ENCODE results near the gene AGO4. TPM values are rescaled to one million over a fixed set of nuclear protein-coding genes. Genes with fewer than 3 reads are reported as not detected.

The AGO4 gene
- total and polyA plus RNA-seq, 2 donors (not counting 1 experiment from before 2014, with no cell fraction given) = 10.2 to 25.6 TPM

GRCh38 chr1:35852241-35852640, 44.4 kb downstream of the AGO4 start:
- no peak for DNase-seq (ENCODE audit: low read depth in 2 of 2)
- Histone ChIP-seq H4K20me1 (ENCODE audit: control insufficient read depth, extremely low read depth, insufficient read depth, low read length) (peaks cover 2% of the 10 kb centered on the region), H3K4me1 (ENCODE audit: control insufficient read depth, extremely low read depth, insufficient read depth, low read length) (no peaks in the 10 kb centered on the region), H3K4me2 (ENCODE audit: extremely low read depth, insufficient read depth, low read length) (no peak overlapping the region), H3K9me3 (ENCODE audit: control insufficient read depth, insufficient read depth, low read depth, low read length) (no peaks in the 10 kb centered on the region), H2AFZ (ENCODE audit: low read length) (no peak overlapping the region), H3K9ac (ENCODE audit: insufficient read depth, low read length) (no peak overlapping the region), H3K27me3 (ENCODE audit: control insufficient read depth, insufficient read depth, low read length) (no peaks in the 10 kb centered on the region), H3K4me3 (replicated peaks in 1 of 4; ENCODE audit: control extremely low read depth in 1 of 4, insufficient read depth in 1 of 4, low read depth in 3 of 4, low read length in 4 of 4) (no peak overlapping the region), H3K79me2 (ENCODE audit: control insufficient read depth, insufficient read depth, low read length) (no peaks in the 10 kb centered on the region), H3K27ac (ENCODE audit: insufficient read depth, low read length) (no peak overlapping the region), H3K36me3 (ENCODE audit: control insufficient read depth, insufficient read depth, low read length) (peaks cover 3% of the 10 kb centered on the region)
- TF ChIP-seq EZH2 (IDR thresholded peaks at IDR 0.05; ENCODE audit: low read length, missing control alignments) = no peak

- Histone ChIP-seq H3K36me3 (ENCODE audit: control insufficient read depth, insufficient read depth, low read length) (peaks cover 3% of the 10 kb centered on the region), H3K27me3 (ENCODE audit: control insufficient read depth, insufficient read depth, low read length) (no peaks in the 10 kb centered on the region), H3K4me1 (ENCODE audit: control insufficient read depth, extremely low read depth, insufficient read depth, low read length) (no peaks in the 10 kb centered on the region), H3K9me3 (ENCODE audit: control insufficient read depth, insufficient read depth, low read depth, low read length) (no peaks in the 10 kb centered on the region), H3K79me2 (ENCODE audit: control insufficient read depth, insufficient read depth, low read length) (no peaks in the 10 kb centered on the region), H4K20me1 (ENCODE audit: control insufficient read depth, extremely low read depth, insufficient read depth, low read length) (peaks cover 2% of the 10 kb centered on the region), H3K4me2 (ENCODE audit: extremely low read depth, insufficient read depth, low read length) (no peak overlapping the region), H3K9ac (ENCODE audit: insufficient read depth, low read length) (no peak overlapping the region), H3K4me3 (replicated peaks in 1 of 4; ENCODE audit: control extremely low read depth in 1 of 4, insufficient read depth in 1 of 4, low read depth in 3 of 4, low read length in 4 of 4) (no peak overlapping the region), H3K27ac (ENCODE audit: insufficient read depth, low read length) (no peak overlapping the region), H2AFZ (ENCODE audit: low read length) (no peak overlapping the region)
- DNase-seq (ENCODE audit: low read depth in 2 of 2) = no peak
- TF ChIP-seq CTCF (conservative IDR thresholded peaks at IDR 0.05 in 1 of 2, IDR thresholded peaks at IDR 0.05 in 1 of 2; ENCODE audit: low read depth in 1 of 2, low read length in 2 of 2) (no peak), EZH2 (IDR thresholded peaks at IDR 0.05; ENCODE audit: low read length, missing control alignments) (no peak)
These were observed 47.3 kb downstream of the AGO4 start for GRCh38 chr1:35854989-35855700.

- Histone ChIP-seq H3K27me3 (ENCODE audit: control insufficient read depth, insufficient read depth, low read length) (no peaks in the 10 kb centered on the region), H3K4me1 (ENCODE audit: control insufficient read depth, extremely low read depth, insufficient read depth, low read length) (no peaks in the 10 kb centered on the region), H3K4me2 (ENCODE audit: extremely low read depth, insufficient read depth, low read length) (no peak overlapping the region), H4K20me1 (ENCODE audit: control insufficient read depth, extremely low read depth, insufficient read depth, low read length) (no peaks in the 10 kb centered on the region), H2AFZ (ENCODE audit: low read length) (no peak overlapping the region), H3K4me3 (replicated peaks in 1 of 4; ENCODE audit: control extremely low read depth in 1 of 4, insufficient read depth in 1 of 4, low read depth in 3 of 4, low read length in 4 of 4) (no peak overlapping the region), H3K79me2 (ENCODE audit: control insufficient read depth, insufficient read depth, low read length) (no peaks in the 10 kb centered on the region), H3K9ac (ENCODE audit: insufficient read depth, low read length) (no peak overlapping the region), H3K27ac (ENCODE audit: insufficient read depth, low read length) (no peak overlapping the region), H3K36me3 (ENCODE audit: control insufficient read depth, insufficient read depth, low read length) (peaks cover 3% of the 10 kb centered on the region), H3K9me3 (ENCODE audit: control insufficient read depth, insufficient read depth, low read depth, low read length) (no peaks in the 10 kb centered on the region)
- TF ChIP-seq EZH2 (IDR thresholded peaks at IDR 0.05; ENCODE audit: low read length, missing control alignments) = no peak
- no peak for TF ChIP-seq CTCF (conservative IDR thresholded peaks at IDR 0.05 in 1 of 2, IDR thresholded peaks at IDR 0.05 in 1 of 2; ENCODE audit: low read depth in 1 of 2, low read length in 2 of 2)
- no peak for DNase-seq (ENCODE audit: low read depth in 2 of 2)
These were observed 49.1 kb downstream of the AGO4 start for GRCh38 chr1:35856964-35857363.

Measured in fibroblast of lung (primary cell).